Astrocyte (in vitro differentiated cells and primary cell): ENCODE measurements around the gene ESCO1.

Experiments used
- CTCF ChIP-seq: IDR thresholded peaks from 2 replicates; pipeline ENCODE4 v1.5.1; 2011; ENCODE audit warnings: low read depth, mild to moderate bottlenecking, inconsistent platforms, low read length, moderate library complexity; ENCODE audit not compliant: insufficient read depth
- EZH2 ChIP-seq: IDR thresholded peaks from 2 replicates; pipeline ENCODE4 v1.6.1; 2012; ENCODE audit warnings: mild to moderate bottlenecking, low read length, inconsistent platforms; ENCODE audit not compliant: insufficient read depth

GRCh38 chr18:21571772-21572171 lies 28.7 kb downstream of the ESCO1 start:
- TF ChIP-seq CTCF (no peak), EZH2 (no peak)
